Fibroblast of skin of left quadriceps (primary cell): Measurements from ENCODE around the gene MYBBP1A.

ENCODE experiments used
- DNase-seq, 2 experiments: peaks; one replicate each; pipeline ENCODE4 v3.0.0-alpha.2; 2013; ENCODE audit warnings: low read depth in 2 of 2

MYBBP1A gene

DNA sequence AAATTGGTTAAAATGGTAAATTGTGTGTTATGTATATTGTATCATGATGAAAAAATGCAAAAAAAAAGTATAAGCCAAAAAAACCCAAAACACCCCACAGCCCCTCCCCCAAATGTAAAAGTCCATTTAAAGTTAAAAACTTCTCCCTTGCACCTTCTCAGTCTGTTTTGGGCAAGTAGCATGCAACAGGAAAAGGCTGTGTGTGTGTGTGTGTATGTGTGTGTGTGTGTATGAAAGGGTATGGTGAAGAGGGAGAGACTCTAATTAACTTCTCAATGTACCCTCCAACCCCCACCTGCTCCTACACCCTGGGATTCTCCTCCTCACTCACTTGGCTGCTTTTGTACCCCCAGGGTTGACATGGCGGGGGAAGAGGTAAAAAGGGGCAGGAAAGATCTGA lies 14.4 kb upstream of the MYBBP1A start:
- DNase-seq = no peak

DNA sequence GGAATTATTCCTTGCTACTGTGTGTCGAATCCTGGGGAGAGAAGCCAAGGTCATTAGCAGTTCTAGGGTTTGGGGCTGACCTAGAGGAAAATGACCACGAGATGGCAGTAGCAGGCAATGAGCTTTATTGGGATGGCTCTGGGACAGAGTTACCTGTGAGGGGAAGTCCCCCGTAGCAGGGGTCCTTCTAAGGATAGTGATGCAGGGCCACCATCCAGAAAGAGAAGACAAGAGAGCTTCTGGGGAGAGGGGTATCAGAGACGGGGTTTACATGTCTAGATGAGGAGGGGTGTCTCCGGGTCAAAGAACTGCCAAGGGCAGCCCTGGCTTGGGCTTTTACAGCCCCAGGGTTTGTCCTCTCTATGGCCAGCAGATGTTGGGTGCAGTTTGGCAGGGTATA lies 11.6 kb upstream of the MYBBP1A start:
- DNase-seq = peak in 1 of 2 experiments; percentile 22

DNA sequence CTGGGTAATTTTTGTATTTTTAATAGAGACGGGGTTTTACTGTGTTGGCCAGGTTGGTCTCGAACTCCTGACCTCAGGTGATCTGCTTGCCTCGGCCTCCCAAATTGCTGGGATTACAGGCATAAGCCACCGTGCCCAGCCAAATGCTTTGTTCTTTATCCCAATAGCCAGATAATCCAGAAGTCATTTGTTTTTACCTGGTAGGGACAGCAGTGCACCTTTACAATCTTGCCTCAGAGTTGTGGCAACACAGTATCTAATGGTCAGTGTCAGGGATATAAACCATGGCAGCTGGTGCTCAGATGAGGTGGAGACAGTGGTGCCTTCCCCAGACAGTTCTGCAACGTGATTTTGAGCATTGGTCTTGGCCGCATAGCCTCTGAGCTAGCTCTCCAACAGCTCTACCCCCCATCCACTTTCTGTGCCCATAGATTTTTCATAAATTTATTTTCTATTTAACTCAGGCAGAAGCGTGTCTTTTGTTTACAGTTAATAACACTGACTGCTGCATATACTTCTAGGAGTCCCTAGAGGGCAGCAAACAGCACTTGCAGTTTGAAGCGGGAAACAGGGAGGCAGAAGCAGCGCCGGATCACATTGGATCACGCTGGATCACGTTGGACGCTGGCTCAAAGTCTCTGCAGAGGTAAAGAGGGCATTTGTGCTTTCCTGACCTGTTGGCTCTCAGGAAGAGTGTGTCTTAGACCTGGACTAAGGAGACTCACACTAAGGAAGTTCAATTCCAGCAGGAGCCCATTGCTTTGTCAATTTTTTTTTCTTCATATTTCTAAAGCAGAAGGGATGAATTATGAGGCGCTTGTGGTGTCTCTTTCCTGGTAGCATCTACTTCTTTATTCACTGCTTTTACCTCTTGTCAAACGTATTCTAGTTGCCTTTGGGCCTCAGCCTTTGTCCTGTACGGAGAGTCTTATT lies 10.3 kb upstream of the MYBBP1A start:
- peak; percentile 36 to 40 for DNase-seq

DNA sequence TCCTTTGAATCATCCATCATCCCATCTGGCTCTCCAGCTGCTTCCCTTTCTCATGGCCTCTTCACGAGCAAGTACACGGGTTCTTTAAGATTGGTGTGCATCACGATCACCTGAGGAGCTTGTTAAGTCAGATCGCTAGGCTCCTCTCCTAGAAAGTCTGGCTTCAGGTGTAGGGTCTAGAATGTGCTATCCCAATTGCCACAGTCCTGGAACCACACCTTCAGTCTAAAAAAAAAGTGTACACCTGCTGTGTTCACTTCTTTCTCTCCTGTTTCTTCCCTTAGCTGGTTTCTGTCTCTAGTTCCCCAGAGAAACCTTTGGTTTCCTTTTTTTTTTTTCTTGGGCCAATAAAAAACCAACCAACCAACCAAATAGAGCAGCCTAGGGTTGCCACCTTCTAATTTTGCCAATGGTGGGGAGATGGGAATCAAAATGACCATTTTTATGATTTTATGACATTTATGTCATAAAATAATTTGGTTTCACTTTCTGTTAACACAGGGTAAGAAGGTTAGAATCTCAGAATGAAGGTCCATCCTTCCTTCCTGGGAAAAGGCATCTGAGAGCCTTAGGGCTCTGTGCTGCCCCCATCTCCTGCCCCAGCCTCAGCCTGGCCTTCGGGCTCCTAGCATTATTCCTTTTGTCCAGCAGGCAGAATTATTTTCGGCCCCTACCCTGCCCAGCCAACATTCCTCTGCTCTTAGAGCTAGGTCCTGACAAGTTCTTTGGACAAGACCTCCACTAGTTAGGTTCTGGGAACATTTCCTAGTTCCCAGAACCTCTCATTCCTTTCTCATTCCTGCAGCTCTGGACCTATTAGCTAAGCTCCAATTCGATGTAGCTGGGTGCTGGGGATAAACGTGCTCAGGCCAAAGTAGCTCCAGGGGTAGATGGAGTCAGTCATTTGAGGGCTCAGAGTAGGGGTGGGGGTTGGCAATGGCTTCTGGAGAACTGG lies 7.1 kb upstream of the MYBBP1A start:
- DNase-seq = no peak

DNA sequence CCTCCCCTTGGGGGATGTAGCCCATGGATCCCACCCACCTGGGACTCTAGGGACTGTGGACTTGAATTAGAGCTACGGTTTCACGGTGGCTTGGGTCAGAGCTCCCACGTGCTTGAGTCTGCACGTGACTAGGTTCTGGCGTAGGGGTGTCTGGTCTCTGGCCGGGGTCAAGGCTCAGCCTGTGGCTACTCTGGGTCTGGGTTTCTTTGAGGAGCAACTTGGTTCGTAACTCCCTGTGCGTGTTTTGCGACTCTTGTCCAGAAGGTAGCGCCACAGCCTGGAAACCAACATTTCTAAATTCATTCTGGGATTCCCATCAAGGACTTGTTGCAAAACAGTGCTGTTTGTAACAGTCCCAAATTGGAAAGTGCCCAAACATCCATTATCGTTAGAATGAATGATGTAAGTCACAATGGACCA lies 5.7 kb upstream of the MYBBP1A start:
- no peak for DNase-seq

DNA sequence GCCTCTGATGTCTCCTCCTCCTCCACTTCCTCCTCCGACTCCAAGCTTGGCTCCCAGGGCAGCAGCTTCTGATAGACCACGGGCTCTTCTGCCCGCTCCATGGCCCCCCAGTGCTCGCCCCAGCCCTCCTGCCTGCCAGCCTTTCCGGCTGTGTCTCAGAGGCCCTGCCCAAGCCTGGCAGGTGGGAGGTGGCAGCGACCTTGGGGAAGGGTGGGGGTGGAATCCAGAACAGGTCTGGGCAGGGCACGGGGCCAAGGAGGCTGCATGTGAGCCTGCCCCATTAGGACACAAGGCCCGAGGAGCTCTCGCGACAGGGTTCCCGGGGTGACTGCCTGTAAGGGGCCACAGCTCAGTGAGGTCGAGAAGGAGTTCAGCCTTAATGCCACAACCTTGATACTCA lies 5.2 kb upstream of the MYBBP1A start, which contains the start of gene GGT6:
Gene GGT6 (minus strand): TSS at position 157 of the 400 bp plus-strand sequence. CDS start 56 bp downstream, at position 101.
- DNase-seq = no peak

DNA sequence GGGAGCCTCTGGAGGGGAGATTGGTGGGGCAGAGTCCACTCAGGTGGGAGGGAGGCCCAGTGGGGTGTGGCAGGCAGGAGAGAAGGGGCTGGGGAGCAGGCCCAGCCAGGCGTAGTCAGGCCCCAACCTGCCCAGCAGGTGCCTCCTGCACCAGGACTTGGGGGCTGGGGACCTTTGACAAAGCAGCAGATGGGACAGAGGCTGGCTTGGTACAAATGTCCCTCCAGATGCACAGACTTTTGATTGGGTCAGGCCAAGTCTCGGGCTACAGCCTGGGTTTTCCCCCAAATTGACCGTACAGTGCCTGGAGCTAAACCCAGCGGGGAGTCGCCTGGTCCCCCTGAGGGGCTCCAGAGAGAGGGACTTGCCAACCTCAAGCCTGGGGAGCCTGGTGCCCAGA lies 4.8 kb upstream of the MYBBP1A start:
- no peak for DNase-seq

DNA sequence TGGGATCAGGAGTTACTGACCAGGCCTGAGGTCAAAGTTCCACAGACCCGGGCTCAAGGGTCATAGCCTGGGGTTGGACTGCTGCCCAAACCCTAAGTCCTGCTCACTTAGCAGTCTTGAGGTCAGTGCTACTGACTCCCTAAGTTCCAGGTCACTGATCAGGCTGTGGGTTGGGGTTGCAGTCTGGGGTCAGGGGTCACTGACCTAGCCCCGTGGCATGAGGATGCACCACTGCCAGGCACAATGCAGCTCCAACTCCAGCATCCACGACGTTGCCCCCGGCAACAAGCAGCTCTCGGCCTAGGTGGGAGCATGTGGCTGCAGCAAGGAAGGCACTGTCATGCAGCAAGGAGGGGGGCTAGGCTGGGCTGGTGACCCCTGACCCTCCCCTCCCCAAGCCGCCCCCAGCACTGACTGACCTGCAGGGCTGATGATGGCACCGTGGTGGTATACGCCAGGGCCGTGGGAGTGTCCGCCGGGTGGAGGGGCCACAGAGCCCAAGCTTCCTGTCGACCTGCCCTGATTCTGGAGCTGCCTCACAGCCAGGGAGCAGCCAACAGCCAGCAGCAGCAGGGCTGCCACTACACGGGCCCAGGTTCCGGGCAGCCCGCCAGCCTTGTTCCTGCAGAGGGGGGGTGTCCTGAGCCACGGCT lies 4.1 kb upstream of the MYBBP1A start:
- no peak for DNase-seq

DNA sequence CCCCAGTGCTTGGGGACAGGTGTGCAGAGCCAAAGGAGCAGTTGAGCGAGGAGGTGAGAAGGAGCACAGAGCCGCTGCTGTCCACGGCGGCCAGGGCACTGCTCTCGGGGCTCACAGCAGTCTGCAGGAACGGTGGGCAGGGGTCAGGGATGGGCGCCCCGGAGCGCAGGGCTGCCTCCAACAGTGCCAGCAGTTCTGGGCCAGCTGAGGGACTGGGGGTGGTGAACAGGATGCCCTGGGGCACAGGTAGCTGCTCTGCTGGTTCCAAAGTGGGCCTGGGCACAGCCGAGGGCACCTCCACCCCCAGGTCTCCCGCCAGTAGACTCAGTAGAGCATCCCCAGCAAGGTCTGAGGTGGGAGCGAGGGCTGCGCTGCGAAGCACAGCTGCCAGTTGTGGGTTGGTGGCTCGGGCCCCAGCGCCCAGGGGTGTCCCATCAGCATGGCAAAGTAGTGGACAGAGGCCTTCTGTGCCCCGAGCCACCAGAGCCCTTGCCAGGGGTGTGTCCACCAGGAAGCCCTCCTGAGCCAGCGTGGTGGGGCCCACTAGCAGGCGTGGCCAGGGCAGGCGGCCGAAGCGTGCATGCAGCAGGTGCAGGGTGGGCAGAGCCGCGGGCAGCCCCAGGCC lies 3.3 kb upstream of the MYBBP1A start:
- no peak for DNase-seq

DNA sequence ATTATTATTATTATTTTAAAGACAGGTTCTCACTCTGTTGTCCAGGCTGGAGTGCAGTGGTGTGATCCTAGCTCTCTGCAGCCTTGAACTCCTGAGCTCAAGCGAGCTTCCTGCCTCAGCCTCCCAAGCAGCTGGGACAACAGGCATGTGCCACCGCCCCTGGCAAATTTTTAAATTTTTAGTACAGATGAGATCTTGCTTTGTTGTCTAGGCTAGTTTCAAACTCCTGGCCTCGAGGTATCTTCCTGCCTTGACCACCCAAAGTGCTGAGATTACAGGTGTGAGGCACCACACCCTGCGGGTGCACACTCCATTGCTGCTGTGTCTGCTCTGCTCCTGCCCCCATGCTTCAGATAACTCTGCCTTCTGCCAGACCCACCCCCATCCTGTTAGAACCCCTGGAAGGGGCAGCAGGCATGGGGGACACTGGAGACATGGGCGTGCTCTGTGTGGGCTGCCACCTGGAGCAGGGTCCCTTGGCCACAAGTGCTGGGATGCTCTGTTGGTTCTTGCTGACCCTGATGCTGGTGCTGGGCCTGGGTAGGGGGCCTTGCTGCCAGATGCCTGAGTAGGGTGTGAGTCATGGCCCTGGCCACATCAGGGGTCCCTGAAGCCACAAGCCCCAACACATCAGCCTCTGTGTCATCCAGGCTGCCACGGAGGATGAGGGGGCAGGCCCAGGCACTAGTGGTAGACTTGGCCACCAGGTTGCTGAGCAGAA lies 2.6 kb upstream of the MYBBP1A start:
- no peak for DNase-seq

DNA sequence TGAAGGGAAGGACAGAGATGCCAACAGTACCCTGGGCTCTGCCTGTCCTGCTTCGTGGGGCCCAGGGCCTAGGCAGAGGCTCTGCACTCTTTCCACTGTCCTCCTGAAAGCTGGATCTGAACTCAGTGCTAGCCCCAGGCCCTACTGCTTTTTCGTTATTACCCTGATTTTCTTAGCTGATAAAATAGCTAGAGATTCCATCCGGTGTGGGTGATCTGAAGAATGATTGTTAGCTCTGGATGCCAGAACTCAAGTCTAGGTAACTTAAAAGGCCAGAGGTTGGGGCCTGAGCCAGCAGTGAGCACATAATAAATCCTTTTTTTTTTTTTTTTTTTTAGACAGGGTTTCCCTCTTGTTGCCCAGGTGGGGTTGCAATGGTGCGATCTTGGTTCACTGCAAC lies 1.8 kb upstream of the MYBBP1A start:
- DNase-seq = no peak

DNA sequence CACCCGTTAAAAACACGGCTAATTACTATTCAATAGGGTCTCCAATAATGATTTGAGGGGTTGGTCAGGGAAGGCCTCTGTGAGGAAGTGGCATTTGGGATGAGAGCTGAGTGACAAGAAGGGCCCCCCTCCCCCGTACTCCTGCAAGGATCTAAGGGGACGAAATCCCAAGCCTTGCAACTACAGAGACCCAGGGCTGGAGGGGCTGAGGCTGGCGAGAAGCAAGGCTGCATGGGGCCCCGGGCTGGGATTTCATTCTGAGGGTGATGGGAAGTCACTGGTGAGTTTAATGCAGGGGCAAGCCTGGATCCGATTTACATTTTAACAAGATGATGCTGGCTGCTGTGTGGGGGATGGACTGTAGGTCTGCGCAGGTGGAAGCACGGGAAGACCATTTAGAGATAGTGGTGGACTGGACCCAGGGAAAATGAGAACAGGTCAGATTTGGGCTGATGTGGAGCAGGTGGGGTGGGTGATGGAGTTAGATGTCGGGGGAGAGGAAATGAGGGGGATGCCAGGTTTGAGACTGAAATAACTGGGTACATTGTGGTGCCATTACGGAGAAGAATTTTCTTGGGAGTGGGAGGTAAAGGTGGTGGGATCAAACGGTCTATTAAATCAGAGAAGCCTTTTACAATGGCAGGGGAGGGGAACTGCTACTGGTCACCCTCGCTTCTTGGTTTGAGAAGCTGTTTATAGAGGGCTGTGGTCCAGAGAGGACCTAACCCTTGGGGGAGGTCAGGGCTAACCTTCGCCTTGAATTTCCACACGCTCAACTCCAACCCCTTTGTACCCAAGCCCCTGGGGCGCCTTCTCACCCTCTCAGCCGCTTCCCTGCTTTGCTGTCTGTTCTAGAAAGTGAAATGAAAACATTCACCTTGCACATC lies 932 bp upstream of the MYBBP1A start:
- DNase-seq = no peak

DNA sequence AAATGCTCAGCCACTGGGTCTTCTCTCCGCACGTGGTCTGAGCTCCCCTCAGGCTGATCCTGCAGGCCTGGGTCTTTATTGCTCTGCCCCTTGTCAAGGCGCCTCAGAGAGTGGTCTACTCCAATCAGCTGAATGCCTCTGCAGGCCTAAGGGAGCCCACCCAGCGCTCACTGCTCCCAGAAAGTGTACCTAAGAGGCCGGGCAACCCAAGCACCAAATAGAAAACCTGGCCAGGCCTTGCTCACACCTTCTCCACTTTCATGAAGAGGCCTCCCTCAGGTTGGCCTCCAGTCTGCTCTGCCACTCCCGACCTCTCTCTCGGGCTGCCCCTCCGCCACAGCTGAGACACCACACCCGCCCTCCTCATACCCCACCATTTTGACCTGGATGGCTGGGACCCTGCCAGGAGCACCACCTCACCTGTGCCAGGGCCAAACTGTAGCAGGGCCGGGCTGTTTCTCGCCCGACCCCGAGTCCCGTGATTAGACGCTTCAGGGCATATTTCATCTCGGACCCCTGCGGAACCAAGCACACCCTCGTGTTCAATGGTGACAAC lies 665 bp downstream of the MYBBP1A start:
- no peak for DNase-seq

DNA sequence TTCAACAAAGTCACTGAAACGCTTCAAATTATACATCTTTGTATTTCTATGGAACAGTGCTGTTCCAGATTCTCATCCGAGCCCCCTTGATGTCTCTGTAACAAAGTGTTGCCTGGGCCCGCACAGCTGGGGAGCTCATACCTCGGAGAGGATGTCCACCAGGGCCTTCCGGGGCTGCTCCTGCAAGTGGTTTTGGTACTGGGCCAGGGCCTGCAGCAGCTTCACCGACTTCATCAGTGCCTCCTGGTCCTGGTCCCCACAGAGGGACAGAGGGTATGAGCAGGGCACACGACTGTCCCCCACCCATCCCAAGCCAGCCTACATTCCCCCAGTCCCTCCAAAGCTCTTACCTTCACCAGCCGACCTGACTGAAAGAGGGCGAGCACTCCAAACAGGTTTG lies 1.5 kb downstream of the MYBBP1A start:
- no peak for DNase-seq

DNA sequence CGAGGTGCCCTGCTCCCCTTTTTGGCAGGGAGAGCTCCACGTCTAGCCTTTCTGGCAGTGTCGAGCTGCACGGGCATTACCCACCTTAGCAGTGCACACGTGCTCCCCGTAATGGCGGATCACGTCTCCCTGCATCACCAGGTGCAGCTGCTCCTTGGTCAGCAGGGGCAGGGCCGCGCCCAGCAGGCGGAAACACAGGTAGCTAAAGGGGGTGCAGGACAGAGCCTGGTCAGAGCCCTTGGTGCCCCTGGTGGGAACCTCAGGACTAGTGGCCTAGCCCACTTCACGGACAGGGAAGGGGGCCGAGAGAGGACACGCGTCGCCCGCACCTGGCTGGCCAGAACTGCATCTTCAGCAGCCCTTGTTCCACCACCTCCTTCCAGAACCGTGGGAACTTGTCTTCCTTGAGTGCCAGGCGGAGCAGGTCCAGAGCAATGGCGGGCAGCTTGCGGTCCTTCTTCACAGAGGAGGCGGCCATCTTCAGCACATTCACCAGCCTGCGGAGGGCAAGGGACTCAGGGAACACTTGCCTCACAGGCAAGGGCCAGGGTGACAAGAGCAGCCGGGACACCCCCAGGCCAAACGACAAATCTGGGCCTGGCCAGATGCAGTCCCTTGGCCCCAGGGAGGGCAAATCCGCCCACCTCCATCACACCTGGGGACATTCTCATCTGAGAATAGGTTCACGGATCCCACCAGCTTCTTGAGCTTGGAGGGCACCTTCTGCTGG lies 3.2 kb downstream of the MYBBP1A start:
- no peak for DNase-seq

DNA sequence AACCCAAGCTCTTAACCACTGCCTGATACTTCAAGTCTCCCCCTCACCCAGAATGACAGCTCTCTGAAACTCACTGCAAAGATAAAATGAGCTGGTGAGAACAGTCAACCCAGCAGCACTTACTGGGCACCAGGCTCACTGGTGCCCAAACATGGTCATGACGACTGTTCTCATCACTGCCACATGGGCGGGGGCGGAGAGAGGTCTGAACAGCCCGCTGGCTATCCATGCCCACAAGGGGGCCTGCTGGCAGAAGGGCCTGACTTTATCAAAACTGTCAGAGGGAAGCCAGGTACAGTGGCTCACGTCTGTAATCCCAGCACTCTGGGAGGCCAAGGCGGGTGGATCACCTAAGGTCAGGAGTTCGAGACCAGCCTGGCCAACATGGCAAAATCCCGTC lies 4.0 kb downstream of the MYBBP1A start:
- DNase-seq = no peak

DNA sequence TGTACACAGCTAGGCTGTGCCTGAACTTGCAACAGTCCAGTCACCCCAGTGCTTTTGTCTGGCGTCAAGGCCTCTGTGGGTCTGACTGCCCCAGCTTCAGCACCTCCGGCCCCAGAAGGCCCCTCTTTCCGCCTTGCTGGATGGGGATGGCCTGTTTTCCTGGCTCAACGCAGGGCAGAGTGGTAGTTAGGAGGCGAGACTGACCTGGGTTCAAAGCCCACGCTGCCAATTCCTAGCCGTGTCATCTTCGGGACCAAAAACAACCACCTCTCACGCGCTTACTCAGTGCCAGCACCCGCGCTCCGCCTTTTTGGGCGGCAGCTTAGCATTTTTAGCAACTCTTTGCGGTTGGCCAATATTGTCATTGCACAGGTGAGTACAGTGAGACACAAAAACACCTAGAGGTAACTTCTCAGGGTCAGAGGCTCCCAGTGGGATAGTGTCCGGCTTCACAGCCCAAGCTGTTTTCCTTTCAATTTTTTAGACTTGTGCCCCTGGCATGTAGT lies 4.6 kb downstream of the MYBBP1A start:
- DNase-seq = no peak

DNA sequence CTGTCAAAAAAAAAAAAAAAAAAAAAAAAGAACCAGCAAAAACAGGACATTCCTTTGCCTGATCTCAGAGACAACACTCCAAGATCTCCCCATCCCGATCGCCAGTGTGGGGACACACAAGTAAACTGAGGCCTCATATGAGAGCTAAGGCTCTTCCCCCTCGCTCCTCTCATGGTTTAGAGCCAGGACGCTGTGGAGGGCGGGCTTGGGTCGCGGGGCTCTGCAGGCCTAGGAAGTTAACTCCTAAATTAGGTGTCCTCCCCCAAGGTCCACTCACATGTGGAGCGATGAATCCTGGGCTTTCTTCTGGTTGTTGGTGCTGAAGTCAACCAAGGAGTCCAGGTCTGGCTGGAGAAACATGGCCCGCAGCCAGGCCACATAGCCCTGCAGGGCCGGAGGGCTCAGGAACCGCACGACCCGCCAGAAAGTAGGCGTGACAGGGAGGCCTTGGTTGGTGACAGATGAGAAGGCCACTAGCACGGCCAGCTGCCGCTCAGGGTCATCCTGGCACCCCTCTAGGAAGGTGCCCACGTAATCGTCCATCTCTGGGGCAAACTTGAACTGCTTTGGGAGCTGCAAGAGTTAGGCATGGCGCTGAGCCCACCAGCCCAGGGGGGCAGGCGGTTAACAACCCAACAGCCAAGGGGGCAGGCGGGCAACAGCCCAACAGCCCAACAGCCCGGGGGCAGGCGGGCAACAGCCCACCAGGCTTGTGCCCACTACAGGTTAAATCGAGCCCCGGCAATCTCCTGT lies 5.2 kb downstream of the MYBBP1A start:
- no peak for DNase-seq
